WTC11 (cell line): ENCODE results near the gene LAMA2. TPM values are rescaled to one million over a fixed set of nuclear protein-coding genes. Genes with fewer than 3 reads are reported as not detected.

ENCODE experiments used
- ATAC-seq: fragments of 200-7000 bp; cut with Tn5 transposase; 2 replicates; pipeline ENCODE4 v1.10.0; 2021; ENCODE audit warnings: mild to moderate bottlenecking, moderate library complexity
- CTCF ChIA-PET: fragments of 300-600 bp; sonication (Branson Sonifier 250); formaldehyde crosslinking; loops from one replicate; lab custom pipeline; 2021; ENCODE audit warnings: antibody characterized with exemption; lab: Charles Lee
- POLR2A ChIA-PET: fragments of 350-600 bp; sonication (Branson Sonifier 250); formaldehyde crosslinking; loops from one replicate; lab custom pipeline; 2021; ENCODE audit warnings: antibody characterized with exemption; lab: Charles Lee
- DNase-seq: peaks from one replicate; pipeline ENCODE4 v3.0.0; 2021; ENCODE audit warnings: low spot score
- H3K27ac Mint-ChIP-seq: 2 replicates; pipeline ENCODE4 v1.8.0; 2021; ENCODE audit warnings: mixed read lengths
- H3K27me3 Mint-ChIP-seq: 2 replicates; pipeline ENCODE4 v1.8.0; 2021; ENCODE audit warnings: low read depth, mild to moderate bottlenecking, moderate library complexity, mixed read lengths
- H3K36me3 Mint-ChIP-seq: 2 replicates; pipeline ENCODE4 v1.8.0; 2021; ENCODE audit warnings: mixed read lengths
- H3K4me1 Mint-ChIP-seq: 2 replicates; pipeline ENCODE4 v1.8.0; 2022; ENCODE audit warnings: mixed read lengths
- H3K4me3 Mint-ChIP-seq: 2 replicates; pipeline ENCODE4 v1.8.0; 2021; ENCODE audit warnings: mild to moderate bottlenecking, moderate library complexity, mixed read lengths
- H3K9me3 Mint-ChIP-seq: 2 replicates; pipeline ENCODE4 v1.8.0; 2021; ENCODE audit warnings: mixed read lengths
- AFF4 ChIP-seq: sonication (generic); formaldehyde crosslinking; IDR thresholded peaks from 2 replicates; pipeline ENCODE4 v1.8.1; 2023; ENCODE audit warnings: mild to moderate bottlenecking, missing genetic modification reagents, borderline replicate concordance
- ATF2 ChIP-seq: sonication (generic); formaldehyde crosslinking; IDR thresholded peaks from 2 replicates; pipeline ENCODE4 v1.8.1; 2022; ENCODE audit warnings: low read depth, missing genetic modification reagents, borderline replicate concordance
- ATF6 ChIP-seq: sonication (generic); formaldehyde crosslinking; IDR thresholded peaks from 2 replicates; pipeline ENCODE4 v1.8.1; 2023; ENCODE audit warnings: mild to moderate bottlenecking, missing genetic modification reagents
- E2F5 ChIP-seq: sonication (generic); formaldehyde crosslinking; IDR thresholded peaks from 2 replicates; pipeline ENCODE4 v1.8.1; 2022; ENCODE audit warnings: mild to moderate bottlenecking, moderate library complexity, missing genetic modification reagents
- FOXK1 ChIP-seq: sonication (generic); formaldehyde crosslinking; IDR thresholded peaks from 2 replicates; pipeline ENCODE4 v1.8.0; 2022; ENCODE audit warnings: mild to moderate bottlenecking, moderate library complexity, missing genetic modification reagents
- GABPB1 ChIP-seq: sonication (generic); formaldehyde crosslinking; IDR thresholded peaks from 2 replicates; pipeline ENCODE4 v1.8.1; 2023; ENCODE audit warnings: mild to moderate bottlenecking, missing genetic modification reagents
- HMGA2 ChIP-seq: fragments of 250-450 bp; sonication (Bioruptor Pico); IDR thresholded peaks from 2 replicates; pipeline ENCODE4 v1.4.0; 2021; ENCODE audit warnings: mild to moderate bottlenecking, moderate library complexity
- MXD4 ChIP-seq: fragments of 250-450 bp; sonication (Bioruptor Pico); IDR thresholded peaks from 2 replicates; pipeline ENCODE4 v1.8.0; 2021; ENCODE audit warnings: mild to moderate bottlenecking, moderate library complexity, borderline replicate concordance
- MYBL2 ChIP-seq: sonication (generic); formaldehyde crosslinking; IDR thresholded peaks from 2 replicates; pipeline ENCODE4 v1.8.1; 2023; ENCODE audit warnings: mild to moderate bottlenecking, moderate library complexity, missing genetic modification reagents
- NFATC4 ChIP-seq: fragments of 250-450 bp; sonication (Bioruptor Pico); IDR thresholded peaks from 2 replicates; pipeline ENCODE4 v1.9.0; 2021; ENCODE audit warnings: mild to moderate bottlenecking
- NFE2L1 ChIP-seq: sonication (generic); formaldehyde crosslinking; IDR thresholded peaks from 2 replicates; pipeline ENCODE4 v1.8.1; 2023; ENCODE audit warnings: missing genetic modification reagents
- NR1H2 ChIP-seq: sonication (generic); formaldehyde crosslinking; IDR thresholded peaks from 2 replicates; pipeline ENCODE4 v1.9.0; 2021; ENCODE audit warnings: mild to moderate bottlenecking, moderate library complexity, missing genetic modification reagents
- NR3C1 ChIP-seq: sonication (generic); formaldehyde crosslinking; conservative IDR thresholded peaks from 2 replicates; pipeline ENCODE4 v1.8.1; 2023; ENCODE audit warnings: low read depth, mild to moderate bottlenecking, missing genetic modification reagents
- OVOL2 ChIP-seq: fragments of 250-450 bp; sonication (Bioruptor Pico); IDR thresholded peaks from 2 replicates; pipeline ENCODE4 v1.9.0; 2021; ENCODE audit warnings: mild to moderate bottlenecking, borderline replicate concordance
- PREB ChIP-seq: sonication (generic); formaldehyde crosslinking; IDR thresholded peaks from 2 replicates; pipeline ENCODE4 v1.8.1; 2022; ENCODE audit warnings: mild to moderate bottlenecking, missing genetic modification reagents, moderate library complexity, borderline replicate concordance
- PRRX2 ChIP-seq: fragments of 250-450 bp; sonication (Bioruptor Pico); IDR thresholded peaks from 2 replicates; pipeline ENCODE4 v1.8.0; 2021; ENCODE audit warnings: mild to moderate bottlenecking
- RORB ChIP-seq: fragments of 250-450 bp; sonication (Bioruptor Pico); IDR thresholded peaks from 2 replicates; pipeline ENCODE4 v1.9.0; 2021; ENCODE audit warnings: mild to moderate bottlenecking
- SMAD3 ChIP-seq: sonication (generic); formaldehyde crosslinking; IDR thresholded peaks from 2 replicates; pipeline ENCODE4 v1.8.0; 2022; ENCODE audit warnings: missing genetic modification reagents, mild to moderate bottlenecking, borderline replicate concordance
- SOX15 ChIP-seq: fragments of 250-450 bp; sonication (Bioruptor Pico); IDR thresholded peaks from 2 replicates; pipeline ENCODE4 v1.9.0; 2021; ENCODE audit warnings: mild to moderate bottlenecking
- ZMAT4 ChIP-seq: fragments of 250-450 bp; sonication (Bioruptor Pico); IDR thresholded peaks from 2 replicates; pipeline ENCODE4 v1.9.0; 2021; ENCODE audit warnings: mild to moderate bottlenecking
- ZNF232 ChIP-seq: sonication (generic); formaldehyde crosslinking; IDR thresholded peaks from 2 replicates; pipeline ENCODE4 v1.8.0; 2022; ENCODE audit warnings: mild to moderate bottlenecking, missing genetic modification reagents
- ZNF263 ChIP-seq: sonication (generic); formaldehyde crosslinking; IDR thresholded peaks from 2 replicates; pipeline ENCODE4 v1.8.1; 2022; ENCODE audit warnings: low read depth, mild to moderate bottlenecking, moderate library complexity, missing genetic modification reagents
- ZNF512 ChIP-seq: sonication (generic); formaldehyde crosslinking; IDR thresholded peaks from 2 replicates; pipeline ENCODE4 v1.8.1; 2022; ENCODE audit warnings: missing genetic modification reagents, borderline replicate concordance
- total RNA-seq: library from RNA; stranded (reverse); gene quantifications from 3 replicates; pipeline ENCODE4 v1.2.3, GENCODE V29; 2021

The LAMA2 gene
- total RNA-seq, 1 experiment from 2014 or later: 6.6 TPM

GRCh38 chr6:128888444-128889175 is 5.7 kb downstream of the LAMA2 start:
- ATAC-seq: no peak
- no peak overlapping the region for H3K4me3 Mint-ChIP-seq
- no peaks in the 10 kb centered on the region for H3K9me3 Mint-ChIP-seq
- TF ChIP-seq GABPB1: no peak
- no peak for TF ChIP-seq ATF2
- no peak for TF ChIP-seq NFATC4 (CRISPR knock-in tag)
- TF ChIP-seq AFF4 (CRISPR knock-in tag): no peak
- TF ChIP-seq NR1H2: no peak
- no peaks in the 10 kb centered on the region for H3K36me3 Mint-ChIP-seq
- CTCF ChIA-PET: no interaction called here
- no peak overlapping the region for H3K27ac Mint-ChIP-seq
- peaks cover 12% of the 10 kb centered on the region for H3K4me1 Mint-ChIP-seq
- no peak for DNase-seq
- H3K27me3 Mint-ChIP-seq: no peaks in the 10 kb centered on the region; the same call in 1 of the 2 replicates
- POLR2A ChIA-PET: no interaction called here

GRCh38 chr6:128889870-128890269 is 6.9 kb downstream of the LAMA2 start:
- no peak for ATAC-seq
- peaks cover 12% of the 10 kb centered on the region for H3K4me1 Mint-ChIP-seq
- no peak for TF ChIP-seq RORB
- TF ChIP-seq MYBL2: no peak
- TF ChIP-seq MXD4 (CRISPR knock-in tag): no peak
- TF ChIP-seq PRRX2 (CRISPR knock-in tag): no peak
- TF ChIP-seq NFE2L1: no peak
- no peak for TF ChIP-seq PREB (CRISPR knock-in tag)
- no peak for TF ChIP-seq ZNF512 (CRISPR knock-in tag)
- TF ChIP-seq ZNF263: no peak
- no peak for TF ChIP-seq NR3C1
- no peak for TF ChIP-seq SOX15 (CRISPR knock-in tag)
- TF ChIP-seq NR1H2: no peak
- TF ChIP-seq, all 79 proteins: peak for 0
- Mint-ChIP-seq H3K9me3 (peaks cover 2% of the 10 kb centered on the region), H3K4me3 (no peak overlapping the region), H3K36me3 (no peaks in the 10 kb centered on the region), H3K27me3 (no peaks in the 10 kb centered on the region), H3K27ac (no peak overlapping the region)
- DNase-seq: no peak
- POLR2A ChIA-PET: no interaction called here
- CTCF ChIA-PET: no interaction called here

GRCh38 chr6:128892079-128892478 is 9.1 kb downstream of the LAMA2 start:
- no peaks in the 10 kb centered on the region for H3K36me3 Mint-ChIP-seq
- no peak overlapping the region for H3K27ac Mint-ChIP-seq
- no peak for ATAC-seq
- ChIA-PET CTCF (no interaction called here), POLR2A (no interaction called here)
- peaks cover 3% of the 10 kb centered on the region for H3K9me3 Mint-ChIP-seq
- DNase-seq: no peak
- no peak overlapping the region for H3K4me3 Mint-ChIP-seq
- no peaks in the 10 kb centered on the region for H3K27me3 Mint-ChIP-seq
- H3K4me1 Mint-ChIP-seq: peaks cover 9% of the 10 kb centered on the region
- no peak for TF ChIP-seq ZNF232
- TF ChIP-seq HMGA2: no peak
- no peak for TF ChIP-seq FOXK1 (CRISPR knock-in tag)
- no peak for TF ChIP-seq SMAD3 (CRISPR knock-in tag)
- TF ChIP-seq ZMAT4 (CRISPR knock-in tag): no peak
- no peak for TF ChIP-seq ATF6 (CRISPR knock-in tag)
- TF ChIP-seq OVOL2 (CRISPR knock-in tag): no peak
- TF ChIP-seq E2F5 (CRISPR knock-in tag): no peak
- no peak for TF ChIP-seq GABPB1
